Parathyroid adenoma (tissue), 2 donors: ENCODE data around the gene CPSF7.
A peak's percentile ranks its signal among the peaks of the same experiment; 100 is the strongest.

Experiments used
- H2AFZ ChIP-seq: fragments of 300-600 bp; sonication (generic); one replicate; pipeline ENCODE4 v1.7.0; 2017; ENCODE audit warnings: antibody characterized with exemption, mild to moderate bottlenecking
- H3K27ac ChIP-seq: fragments of 300-600 bp; sonication (generic); one replicate; pipeline ENCODE4 v1.7.0; 2017
- H3K27me3 ChIP-seq: fragments of 300-600 bp; sonication (generic); one replicate; pipeline ENCODE4 v1.7.0; 2017; ENCODE audit warnings: low read length; ENCODE audit not compliant: control insufficient read depth, insufficient read depth
- H3K36me3 ChIP-seq: fragments of 300-600 bp; sonication (generic); one replicate; pipeline ENCODE4 v1.7.0; 2017; ENCODE audit warnings: low read length; ENCODE audit not compliant: control insufficient read depth, insufficient read depth
- H3K4me1 ChIP-seq: fragments of 300-600 bp; sonication (generic); one replicate; pipeline ENCODE4 v1.7.0; 2017; ENCODE audit warnings: control low read depth
- H3K4me2 ChIP-seq: fragments of 300-600 bp; sonication (generic); one replicate; pipeline ENCODE4 v1.7.0; 2017; ENCODE audit warnings: low read length
- H3K4me3 ChIP-seq: fragments of 300-600 bp; sonication (generic); one replicate; pipeline ENCODE4 v1.7.0; 2017; ENCODE audit warnings: low read depth, low read length
- H3K79me2 ChIP-seq: fragments of 300-600 bp; sonication (generic); one replicate; pipeline ENCODE4 v1.7.0; 2017; ENCODE audit warnings: control low read depth
- H3K9ac ChIP-seq: fragments of 300-600 bp; sonication (generic); one replicate; pipeline ENCODE4 v1.7.0; 2017; ENCODE audit warnings: mild to moderate bottlenecking
- H3K9me3 ChIP-seq: fragments of 300-600 bp; sonication (generic); one replicate; pipeline ENCODE4 v1.7.0; 2017; ENCODE audit warnings: low read length; ENCODE audit not compliant: control insufficient read depth
- CTCF ChIP-seq: fragments of 300-600 bp; sonication (generic); IDR thresholded peaks from one replicate; pipeline ENCODE4 v1.7.0; 2017; ENCODE audit warnings: antibody characterized with exemption, mild to moderate bottlenecking
- donor health status: primary hyperparathyroidism.

The CPSF7 gene

GRCh38 chr11:61401573-61401972 lies 28.2 kb downstream of the CPSF7 start:
- Histone ChIP-seq H3K4me3 (no peak overlapping the region), H2AFZ (no peak overlapping the region), H3K9me3 (no peaks in the 10 kb centered on the region), H3K4me2 (no peak overlapping the region), H3K4me1 (no peaks in the 10 kb centered on the region), H3K27ac (no peak overlapping the region), H3K79me2 (no peaks in the 10 kb centered on the region), H3K36me3 (no peaks in the 10 kb centered on the region), H3K27me3 (no peaks in the 10 kb centered on the region), H3K9ac (no peak overlapping the region)
- TF ChIP-seq CTCF: no peak

GRCh38 chr11:61401173-61401572 lies 28.6 kb downstream of the CPSF7 start:
- Histone ChIP-seq H3K79me2 (no peaks in the 10 kb centered on the region), H3K27ac (no peak overlapping the region), H3K9me3 (no peaks in the 10 kb centered on the region), H3K36me3 (no peaks in the 10 kb centered on the region), H3K4me1 (no peaks in the 10 kb centered on the region), H3K4me3 (no peak overlapping the region), H3K27me3 (no peaks in the 10 kb centered on the region), H3K4me2 (no peak overlapping the region), H2AFZ (no peak overlapping the region), H3K9ac (no peak overlapping the region)
- TF ChIP-seq CTCF: no peak

- Histone ChIP-seq H3K4me1 (peaks cover 3% of the 10 kb centered on the region), H3K4me2 (peak overlapping the region; percentile 64), H3K27me3 (no peaks in the 10 kb centered on the region), H2AFZ (peak overlapping the region; percentile 88), H3K27ac (peak overlapping the region; percentile 84), H3K9ac (peak overlapping the region; percentile 19), H3K4me3 (peak overlapping the region; percentile 69), H3K36me3 (no peaks in the 10 kb centered on the region), H3K79me2 (no peaks in the 10 kb centered on the region), H3K9me3 (no peaks in the 10 kb centered on the region)
- no peak for TF ChIP-seq CTCF
These were observed 36.7 kb downstream of the CPSF7 start for GRCh38 chr11:61392981-61393595.

GRCh38 chr11:61390161-61390560 lies 39.6 kb downstream of the CPSF7 start:
- Histone ChIP-seq H3K9me3 (no peaks in the 10 kb centered on the region), H3K27me3 (no peaks in the 10 kb centered on the region), H3K27ac (no peak overlapping the region), H2AFZ (no peak overlapping the region), H3K4me2 (no peak overlapping the region), H3K79me2 (no peaks in the 10 kb centered on the region), H3K4me3 (no peak overlapping the region), H3K4me1 (peaks cover 3% of the 10 kb centered on the region), H3K9ac (no peak overlapping the region), H3K36me3 (no peaks in the 10 kb centered on the region)
- TF ChIP-seq CTCF: no peak
